Stimulated activated CD4-positive, alpha-beta T cell treated with anti-CD3 and anti-CD28 coated beads, Interleukin-12 subunit alpha, Interleukin-12 subunit beta, amount 100 ng/mL, for 24 hours (primary cell): ENCODE data around the gene SPIRE2.
"Not testable (repeated sequence)": the region's sequence is repeated elsewhere in the genome, so short reads cannot be mapped to it uniquely, and the experiment has no call there.

ENCODE experiments used
- DNase-seq, 2 experiments: peaks; one replicate each; pipeline ENCODE4 v3.0.0-alpha.2; 2020; ENCODE audit warnings: low read depth in 2 of 2

The SPIRE2 gene, protein sequence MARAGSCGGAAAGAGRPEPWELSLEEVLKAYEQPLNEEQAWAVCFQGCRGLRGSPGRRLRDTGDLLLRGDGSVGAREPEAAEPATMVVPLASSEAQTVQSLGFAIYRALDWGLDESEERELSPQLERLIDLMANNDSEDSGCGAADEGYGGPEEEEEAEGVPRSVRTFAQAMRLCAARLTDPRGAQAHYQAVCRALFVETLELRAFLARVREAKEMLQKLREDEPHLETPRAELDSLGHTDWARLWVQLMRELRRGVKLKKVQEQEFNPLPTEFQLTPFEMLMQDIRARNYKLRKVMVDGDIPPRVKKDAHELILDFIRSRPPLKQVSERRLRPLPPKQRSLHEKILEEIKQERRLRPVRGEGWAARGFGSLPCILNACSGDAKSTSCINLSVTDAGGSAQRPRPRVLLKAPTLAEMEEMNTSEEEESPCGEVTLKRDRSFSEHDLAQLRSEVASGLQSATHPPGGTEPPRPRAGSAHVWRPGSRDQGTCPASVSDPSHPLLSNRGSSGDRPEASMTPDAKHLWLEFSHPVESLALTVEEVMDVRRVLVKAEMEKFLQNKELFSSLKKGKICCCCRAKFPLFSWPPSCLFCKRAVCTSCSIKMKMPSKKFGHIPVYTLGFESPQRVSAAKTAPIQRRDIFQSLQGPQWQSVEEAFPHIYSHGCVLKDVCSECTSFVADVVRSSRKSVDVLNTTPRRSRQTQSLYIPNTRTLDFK

GRCh38 chr16:89828199-89828869, at the start of gene SPIRE2:
TSS of gene SPIRE2 (plus strand) at chr16:89828475. CDS start at chr16:89828551, 76 bp downstream.
- peak; percentile 17 to 44 for DNase-seq

DNA sequence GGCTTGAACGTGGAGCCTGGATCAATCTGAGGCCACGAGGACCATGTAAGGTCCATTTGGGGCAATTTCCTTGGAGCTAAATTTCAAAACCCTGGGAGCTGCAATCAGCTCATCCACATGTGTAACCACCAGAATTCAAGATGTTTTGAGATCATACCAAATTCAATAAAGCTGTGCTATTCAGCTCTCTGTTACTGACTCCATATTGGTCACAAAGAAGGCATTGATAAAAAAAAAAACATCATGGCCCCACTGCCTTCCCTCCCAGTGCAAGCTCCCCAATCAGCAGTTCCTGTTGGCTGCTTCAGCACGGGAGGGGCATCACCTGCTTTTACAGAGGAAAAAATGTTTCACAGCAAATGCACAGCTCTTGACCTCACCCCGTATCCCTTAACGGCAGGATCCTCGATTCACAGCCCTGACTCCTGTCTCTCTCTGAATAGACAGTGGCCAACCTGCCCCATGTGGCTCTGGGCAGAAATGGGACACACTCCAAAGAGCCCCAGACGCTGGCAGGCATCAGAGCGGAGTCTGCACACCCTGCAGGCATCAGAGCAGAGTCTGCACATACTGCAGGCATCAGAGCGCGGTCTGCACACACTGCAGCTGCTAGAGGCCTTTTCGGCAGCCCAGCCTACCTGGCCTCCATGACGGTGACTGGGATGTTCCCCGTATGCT, 48.9 kb upstream of the SPIRE2 start:
- no peak for DNase-seq

DNA sequence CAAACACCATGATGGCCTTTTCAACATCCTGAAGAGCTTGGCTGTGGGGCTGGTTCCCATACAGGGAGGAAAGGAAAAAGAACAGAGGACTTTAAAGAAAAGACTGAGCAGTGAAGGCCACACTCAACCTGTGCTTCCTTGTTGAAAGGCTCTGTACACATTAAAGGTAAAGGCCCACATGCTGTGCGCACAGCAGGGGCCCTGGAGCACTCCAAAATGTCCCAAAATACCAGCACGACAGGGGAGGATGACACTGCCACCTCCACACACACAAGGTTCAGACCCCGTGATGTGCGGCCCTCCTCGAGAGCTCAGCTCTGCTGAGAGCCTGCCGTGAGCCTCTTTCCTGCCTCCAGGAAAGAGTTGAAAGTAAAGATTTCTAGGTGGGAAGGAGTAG, 48.4 kb upstream of the SPIRE2 start:
- DNase-seq = no peak

DNA sequence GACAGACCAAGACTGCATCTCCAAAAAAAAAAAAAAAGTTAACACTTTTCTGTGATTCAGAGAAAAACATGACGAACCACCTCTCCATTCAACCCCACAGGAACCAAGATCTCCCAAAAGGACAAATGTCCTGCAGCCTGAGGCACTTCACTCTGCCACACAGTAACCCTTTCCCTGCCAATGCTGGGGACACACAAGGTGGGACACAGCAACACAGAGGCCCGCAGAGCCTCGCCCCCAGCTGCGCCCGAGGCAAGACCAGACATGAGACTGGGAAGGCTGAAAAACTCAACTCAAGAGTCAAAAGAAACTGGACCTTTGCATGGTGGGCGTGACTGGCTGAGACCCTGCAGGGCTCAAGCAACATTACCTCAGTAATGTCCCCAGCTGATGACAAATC, 45.8 kb upstream of the SPIRE2 start:
- no peak for DNase-seq

- not testable (repeated sequence) for DNase-seq
These were observed 44.3 kb upstream of the SPIRE2 start for GRCh38 chr16:89783952-89784351.

- DNase-seq = no peak
These were observed 43.9 kb upstream of the SPIRE2 start for GRCh38 chr16:89784406-89784805.

- no peak for DNase-seq
These were observed 42.6 kb upstream of the SPIRE2 start for GRCh38 chr16:89785523-89786155.

DNA sequence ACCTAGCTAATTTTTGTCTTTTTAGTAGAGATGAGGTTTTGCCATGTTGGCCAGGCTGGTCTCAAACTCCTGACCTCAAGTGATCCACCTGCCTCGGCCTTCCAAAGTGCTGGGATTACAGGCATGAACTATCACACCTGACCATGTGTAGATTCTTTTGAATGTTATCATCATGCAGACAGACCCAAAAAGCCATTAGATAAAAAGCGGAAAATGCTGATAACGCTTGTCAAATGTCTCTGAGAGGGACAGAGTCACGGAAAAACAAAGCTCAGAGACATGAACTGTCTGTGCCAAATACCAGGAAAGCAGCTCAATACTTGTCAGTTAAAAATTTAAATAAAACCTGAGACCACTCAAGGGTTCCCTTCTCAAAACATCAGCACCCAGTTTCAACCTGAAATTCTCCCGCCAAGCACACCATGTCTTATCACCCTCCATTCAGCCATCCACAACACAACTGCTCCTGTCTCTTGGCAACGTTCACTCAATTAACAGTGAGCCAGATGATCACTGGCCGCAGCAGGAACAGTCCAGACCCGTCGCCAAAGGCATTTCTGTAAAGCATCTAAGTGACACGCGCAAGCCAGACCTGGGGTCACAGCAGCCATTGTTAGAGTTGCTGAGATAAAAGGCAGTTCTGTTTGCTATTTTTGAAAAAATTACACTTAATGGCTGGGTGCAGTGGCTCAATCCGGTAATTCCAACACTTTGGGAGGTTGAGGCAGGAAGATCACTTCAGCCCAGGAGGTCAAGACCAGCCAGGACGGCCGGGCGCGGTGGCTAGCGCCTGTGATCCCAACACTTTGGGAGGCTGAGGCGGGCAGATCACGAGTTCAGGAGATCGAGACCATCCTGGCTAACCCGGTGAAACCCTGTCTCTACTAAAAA, 41.6 kb upstream of the SPIRE2 start:
- DNase-seq = no peak

GRCh38 chr16:89787365-89787805, 40.9 kb upstream of the SPIRE2 start:
- DNase-seq = no peak

- no peak for DNase-seq
These were observed 36.8 kb upstream of the SPIRE2 start for GRCh38 chr16:89791278-89791995.

DNA sequence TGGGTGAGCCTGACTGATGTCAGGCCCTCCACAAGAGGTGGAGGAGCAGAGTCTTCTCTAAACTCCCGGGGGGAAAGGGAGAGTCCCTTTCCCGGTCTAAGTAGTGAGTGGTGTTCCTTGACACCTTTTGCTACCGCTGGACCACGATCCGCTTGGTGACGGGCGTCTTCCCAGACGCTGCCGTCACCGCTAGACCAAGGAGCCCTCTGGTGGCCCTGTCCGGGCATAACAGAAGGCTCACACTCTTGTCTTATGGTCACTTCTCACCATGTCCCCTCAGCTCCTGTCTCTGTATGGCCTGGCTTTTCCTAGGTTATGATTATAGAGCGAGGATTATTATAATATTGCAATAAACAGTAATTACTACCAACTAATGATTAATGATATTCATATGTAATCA, 35.2 kb upstream of the SPIRE2 start:
- peak; percentile 6 to 33 for DNase-seq

DNA sequence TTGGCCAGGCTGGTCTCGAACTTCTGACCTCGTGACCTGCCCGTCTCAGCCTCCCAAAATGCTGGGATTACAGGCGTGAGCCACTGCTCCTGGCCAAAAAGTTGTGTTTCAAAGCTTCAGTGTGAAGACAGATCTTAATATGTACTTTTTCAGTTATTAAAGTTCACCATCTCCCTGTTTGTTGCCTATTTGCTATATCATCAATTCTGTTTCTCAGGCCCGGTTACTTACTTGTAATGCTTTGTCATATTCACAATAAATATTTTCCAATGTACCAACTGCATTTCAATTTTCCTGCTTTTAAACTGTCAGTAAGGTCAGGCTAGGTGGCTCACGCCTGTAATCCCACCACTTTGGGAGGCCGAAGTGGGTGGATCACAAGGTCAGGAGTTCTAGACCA, 34.3 kb upstream of the SPIRE2 start:
- no peak for DNase-seq

- no peak for DNase-seq
These were observed 32.6 kb upstream of the SPIRE2 start for GRCh38 chr16:89795676-89796075.

- no peak for DNase-seq
These were observed 32.2 kb upstream of the SPIRE2 start for GRCh38 chr16:89796104-89796503.

DNA sequence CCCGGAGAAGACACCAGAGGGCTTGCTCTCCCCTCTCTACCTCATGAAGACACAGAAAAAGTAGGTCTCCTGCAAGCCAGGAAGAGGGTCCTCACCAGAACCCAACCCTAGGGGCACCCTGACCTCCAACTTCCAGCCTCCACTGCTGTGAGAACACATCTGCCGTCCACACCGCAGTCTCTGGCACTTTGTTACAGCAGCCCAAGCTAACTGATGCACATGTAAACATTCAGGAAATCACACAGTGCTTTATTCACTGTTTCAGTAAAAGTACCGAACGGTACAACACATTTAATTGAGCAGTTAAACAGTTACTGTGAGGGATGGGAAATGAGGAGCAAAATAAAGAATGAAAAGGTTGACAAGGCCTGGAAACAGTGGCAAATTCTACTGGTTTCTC, 30.1 kb upstream of the SPIRE2 start:
- DNase-seq = no peak

- no peak for DNase-seq
These were observed 29.4 kb upstream of the SPIRE2 start for GRCh38 chr16:89798832-89799370.

GRCh38 chr16:89801800-89802199, 26.5 kb upstream of the SPIRE2 start:
- no peak for DNase-seq

DNA sequence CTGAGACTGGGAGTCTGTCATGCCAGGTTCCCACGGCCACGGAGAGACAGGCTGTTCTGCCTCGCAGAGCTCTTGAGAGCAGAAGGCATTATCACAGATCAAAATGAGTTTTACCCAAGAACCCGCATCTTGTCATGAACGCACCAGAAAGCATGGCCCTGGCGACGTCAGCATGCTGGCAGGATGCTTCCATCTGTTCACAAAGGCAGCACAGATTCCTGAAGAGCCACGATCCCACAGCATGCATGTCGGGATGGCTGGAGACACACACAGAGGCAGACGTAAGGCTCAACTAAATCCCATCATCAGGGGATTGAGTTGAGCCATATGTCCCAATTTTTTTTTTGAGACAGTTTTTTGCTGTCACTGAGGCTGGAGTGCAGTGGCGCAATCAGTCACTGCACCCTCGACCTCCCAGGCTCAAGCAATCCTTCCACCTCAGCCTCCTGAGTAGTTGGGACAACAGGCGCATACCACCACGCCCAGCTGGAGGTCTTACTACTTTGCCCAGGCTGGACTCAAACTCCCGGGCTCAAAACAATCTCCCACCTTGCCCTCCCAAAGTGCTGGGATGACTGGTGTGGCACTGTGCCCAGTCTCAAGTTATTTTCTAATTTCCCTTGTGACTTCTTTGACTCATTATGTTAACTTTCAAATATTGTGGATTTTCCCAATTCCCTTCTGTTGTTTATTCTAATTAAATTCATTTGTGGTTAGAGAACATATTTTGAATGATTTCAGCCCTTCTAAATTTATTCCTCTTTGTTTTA, 23.0 kb upstream of the SPIRE2 start:
- DNase-seq = no peak
